ENCODE results near the gene GAS6.

GAS6 gene

DNA sequence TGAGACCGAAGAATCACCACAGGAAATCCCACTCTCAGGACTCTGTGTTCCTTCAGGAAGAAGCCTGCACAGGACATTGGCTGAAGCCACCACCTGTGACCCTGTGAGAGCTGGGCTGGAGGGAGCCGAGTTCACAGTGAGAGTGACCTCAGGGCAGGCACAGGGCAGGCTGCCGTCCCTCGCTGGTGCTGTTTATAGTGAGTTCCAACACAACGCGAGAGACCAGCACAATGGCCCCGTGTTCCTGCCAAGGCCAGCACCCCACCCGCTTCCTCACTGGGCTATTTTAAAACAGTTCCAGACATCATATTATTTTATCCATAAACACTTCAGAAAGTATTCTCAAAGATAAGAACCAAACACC, 18.4 kb upstream of the GAS6 start:
- Mint-ChIP-seq H3K27ac (no peak overlapping the region), H3K4me1 (ENCODE audit: low read depth) (peaks cover 7% of the 10 kb centered on the region), H3K36me3 (ENCODE audit: low read depth) (no peaks in the 10 kb centered on the region), H3K27me3 (peaks cover 60% of the 10 kb centered on the region), H3K4me3 (no peak overlapping the region), H3K9me3 (no peaks in the 10 kb centered on the region)
- intact Hi-C loops (cut with micrococcal nuclease), result no loop called here

DNA sequence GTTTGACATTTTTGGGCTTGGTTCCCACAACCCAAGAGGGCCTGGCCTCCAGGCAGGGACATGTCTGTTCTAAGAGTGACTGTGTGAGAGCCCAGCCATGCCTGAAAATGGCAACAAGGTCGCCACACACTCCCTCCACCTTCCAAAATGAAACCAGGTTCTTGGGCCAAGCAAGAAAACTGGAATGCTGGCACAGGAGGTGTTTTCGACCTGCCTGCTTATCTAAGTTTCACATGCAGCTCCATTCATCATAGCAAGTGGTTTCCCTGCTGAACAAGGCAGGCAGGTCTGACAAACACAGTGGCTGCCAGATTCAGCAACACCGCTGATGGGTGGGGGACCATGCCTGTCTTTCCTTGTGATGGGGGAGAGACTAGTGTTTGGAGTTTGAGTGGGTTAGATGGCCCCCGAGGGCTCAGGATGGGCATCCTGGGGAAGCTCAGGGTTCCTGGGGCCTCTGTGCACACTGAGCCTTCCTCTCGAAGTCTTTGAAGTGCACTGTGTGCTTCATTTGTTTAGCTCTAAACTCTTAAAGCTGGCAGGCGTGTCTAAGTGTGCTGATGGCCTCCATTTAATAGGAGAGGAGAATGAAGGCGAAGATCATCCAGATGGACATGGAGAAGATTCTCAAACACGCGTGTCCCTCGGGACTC, 17.9 kb upstream of the GAS6 start:
- Mint-ChIP-seq H3K36me3 (ENCODE audit: low read depth) (no peaks in the 10 kb centered on the region), H3K4me1 (ENCODE audit: low read depth) (peaks cover 12% of the 10 kb centered on the region), H3K9me3 (no peaks in the 10 kb centered on the region), H3K4me3 (no peak overlapping the region), H3K27me3 (peaks cover 62% of the 10 kb centered on the region), H3K27ac (no peak overlapping the region)
- intact Hi-C loops (cut with micrococcal nuclease), result no loop called here

GRCh38 chr13:113880651-113881611, 17.1 kb upstream of the GAS6 start:
- Mint-ChIP-seq H3K9me3 (no peaks in the 10 kb centered on the region), H3K27ac (no peak overlapping the region), H3K27me3 (peaks cover 54% of the 10 kb centered on the region), H3K36me3 (ENCODE audit: low read depth) (no peaks in the 10 kb centered on the region), H3K4me1 (ENCODE audit: low read depth) (peaks cover 14% of the 10 kb centered on the region), H3K4me3 (no peak overlapping the region)
- intact Hi-C loops (cut with micrococcal nuclease), result no loop called here

GRCh38 chr13:113879494-113880360, 15.9 kb upstream of the GAS6 start:
- intact Hi-C loops (cut with micrococcal nuclease), result no loop called here
- no peak overlapping the region for H3K4me3 Mint-ChIP-seq
- peaks cover 18% of the 10 kb centered on the region for H3K4me1 Mint-ChIP-seq (ENCODE audit: low read depth)
- peaks cover 61% of the 10 kb centered on the region for H3K27me3 Mint-ChIP-seq
- H3K27ac Mint-ChIP-seq, result no peak overlapping the region
- no peaks in the 10 kb centered on the region for H3K9me3 Mint-ChIP-seq
- no peaks in the 10 kb centered on the region for H3K36me3 Mint-ChIP-seq (ENCODE audit: low read depth)

- no peaks in the 10 kb centered on the region for H3K9me3 Mint-ChIP-seq
- H3K36me3 Mint-ChIP-seq (ENCODE audit: low read depth), result no peaks in the 10 kb centered on the region
- peaks cover 67% of the 10 kb centered on the region for H3K27me3 Mint-ChIP-seq
- no peak overlapping the region for H3K4me3 Mint-ChIP-seq
- no peak overlapping the region for H3K27ac Mint-ChIP-seq
- intact Hi-C loops (cut with micrococcal nuclease), result no loop called here
- H3K4me1 Mint-ChIP-seq (ENCODE audit: low read depth), result peaks cover 18% of the 10 kb centered on the region
These were observed 15.1 kb upstream of the GAS6 start for GRCh38 chr13:113879017-113879416.

DNA sequence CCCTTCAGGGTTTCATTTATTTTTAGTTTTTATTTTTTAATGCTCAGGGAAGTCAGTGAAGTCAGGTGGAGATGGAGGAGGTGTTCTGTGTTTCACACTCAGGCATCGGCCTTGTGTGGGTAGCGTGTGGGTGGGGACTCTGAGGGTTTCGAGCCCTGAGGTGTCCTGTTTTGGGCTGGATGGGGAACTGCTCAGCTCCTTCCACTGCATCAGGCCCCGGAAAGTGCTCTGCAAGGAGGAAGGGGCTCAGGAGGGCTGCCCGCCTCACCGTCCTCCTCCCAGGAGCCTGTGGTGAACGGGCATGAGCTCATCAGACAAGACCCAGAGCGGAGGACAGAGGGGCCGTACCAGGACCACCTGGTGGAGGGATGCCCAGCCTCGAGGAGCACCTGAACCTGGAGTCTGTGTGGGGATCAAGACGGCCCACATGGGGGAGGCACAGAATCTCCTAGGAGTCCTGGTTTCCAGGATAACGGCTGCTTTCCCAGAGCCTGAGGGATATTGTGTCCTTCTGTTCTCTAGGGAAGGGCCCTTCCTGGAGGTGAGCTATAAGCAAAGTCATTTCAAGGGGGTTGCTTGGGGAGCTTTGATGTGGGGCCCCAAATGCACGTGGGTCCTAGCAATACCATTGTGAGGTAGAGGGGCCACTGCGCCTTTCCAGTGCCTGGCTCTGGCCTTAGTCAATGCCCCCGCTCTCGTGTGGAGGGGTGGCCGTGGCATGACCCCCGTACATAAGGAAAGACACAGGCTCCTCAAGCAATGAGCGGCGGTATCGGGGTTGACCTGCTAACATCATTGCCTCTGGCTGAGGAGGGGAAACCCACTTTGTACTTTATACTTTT, 13.5 kb upstream of the GAS6 start:
- peaks cover 18% of the 10 kb centered on the region for H3K4me1 Mint-ChIP-seq (ENCODE audit: low read depth)

DNA sequence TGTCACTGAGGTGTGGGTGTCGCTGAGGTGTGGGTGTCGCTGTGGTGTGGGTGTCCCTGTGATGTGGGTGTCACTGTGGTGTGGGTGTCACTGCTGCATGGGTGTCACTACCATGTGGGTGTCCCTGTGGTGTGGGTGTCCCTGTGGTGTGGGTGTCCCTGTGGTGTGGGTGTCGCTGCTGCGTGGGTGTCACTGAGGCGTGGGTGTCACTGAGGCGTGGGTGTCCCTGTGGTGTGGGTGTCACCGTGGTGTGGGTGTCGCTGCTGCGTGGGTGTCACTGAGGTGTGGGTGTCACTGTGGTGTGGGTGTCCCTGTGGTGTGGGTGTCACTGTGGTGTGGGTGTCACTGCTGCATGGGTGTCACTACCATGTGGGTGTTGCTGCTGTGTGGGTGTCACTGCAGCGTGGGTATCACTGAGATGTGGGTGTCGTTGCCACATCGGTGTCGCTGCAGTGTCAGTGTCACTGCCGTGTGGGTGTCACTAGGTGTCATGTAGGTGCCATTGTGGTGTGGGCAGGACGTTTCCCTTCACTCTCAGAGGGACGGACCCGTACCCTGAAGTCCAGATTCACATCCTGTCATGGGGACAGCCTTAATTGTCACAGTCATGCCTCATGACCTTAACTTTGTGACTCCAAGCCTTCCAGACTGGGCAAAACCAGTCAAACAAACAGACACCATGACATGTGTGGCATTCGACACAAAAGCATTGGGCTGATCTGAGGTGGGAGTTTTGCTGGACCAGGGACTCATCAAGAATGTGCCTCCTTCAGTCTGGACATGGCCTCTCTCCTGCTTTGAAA, 12.7 kb upstream of the GAS6 start:
- Mint-ChIP-seq H3K27me3 (peaks cover 71% of the 10 kb centered on the region), H3K4me3 (no peak overlapping the region), H3K9me3 (no peaks in the 10 kb centered on the region), H3K4me1 (ENCODE audit: low read depth) (peaks cover 18% of the 10 kb centered on the region), H3K36me3 (ENCODE audit: low read depth) (no peaks in the 10 kb centered on the region), H3K27ac (peak overlapping the region; percentile 50)
- intact Hi-C loops (cut with micrococcal nuclease), result no loop called here

More for the DNA sequence above, 13.5 kb upstream of the GAS6 start:
- H3K27ac Mint-ChIP-seq, result no peak overlapping the region
- no peaks in the 10 kb centered on the region for H3K36me3 Mint-ChIP-seq (ENCODE audit: low read depth)
- intact Hi-C loops (cut with micrococcal nuclease), result no loop called here
- peaks cover 72% of the 10 kb centered on the region for H3K27me3 Mint-ChIP-seq
- H3K9me3 Mint-ChIP-seq, result no peaks in the 10 kb centered on the region
- H3K4me3 Mint-ChIP-seq, result no peak overlapping the region

- no peaks in the 10 kb centered on the region for H3K9me3 Mint-ChIP-seq
- H3K36me3 Mint-ChIP-seq (ENCODE audit: low read depth), result no peaks in the 10 kb centered on the region
- H3K27ac Mint-ChIP-seq, result peak overlapping the region; percentile 50
- peaks cover 13% of the 10 kb centered on the region for H3K4me1 Mint-ChIP-seq (ENCODE audit: low read depth)
- intact Hi-C loops (cut with micrococcal nuclease), result no loop called here
- no peak overlapping the region for H3K4me3 Mint-ChIP-seq
- H3K27me3 Mint-ChIP-seq, result peaks cover 69% of the 10 kb centered on the region
These were observed 12.0 kb upstream of the GAS6 start for GRCh38 chr13:113875837-113876281.

DNA sequence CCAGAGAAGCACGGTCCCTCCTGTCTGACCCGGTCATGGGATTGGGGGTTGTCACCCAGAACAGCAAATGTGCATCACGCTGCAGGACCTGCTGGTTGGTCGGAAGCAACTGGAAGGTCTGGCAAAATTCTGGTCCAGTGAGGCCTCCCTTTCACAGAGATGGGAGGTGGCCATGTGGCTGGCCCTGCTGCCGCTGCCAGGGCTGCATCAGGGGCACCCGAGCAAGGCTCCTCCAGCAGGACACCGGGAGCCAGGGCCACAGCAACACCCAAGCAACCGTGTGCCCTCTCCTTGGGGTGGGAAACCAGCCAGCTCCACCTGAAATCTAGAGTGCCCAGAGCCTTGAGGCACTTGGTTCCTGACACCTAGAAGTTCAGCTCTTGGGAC, 11.5 kb upstream of the GAS6 start:
- Mint-ChIP-seq H3K36me3 (ENCODE audit: low read depth) (no peaks in the 10 kb centered on the region), H3K27me3 (peaks cover 66% of the 10 kb centered on the region), H3K4me1 (ENCODE audit: low read depth) (peaks cover 13% of the 10 kb centered on the region), H3K27ac (peak overlapping the region; percentile 50), H3K9me3 (no peaks in the 10 kb centered on the region), H3K4me3 (no peak overlapping the region)
- intact Hi-C loops (cut with micrococcal nuclease), result no loop called here

- no peak overlapping the region for H3K4me3 Mint-ChIP-seq
- peaks cover 63% of the 10 kb centered on the region for H3K27me3 Mint-ChIP-seq
- H3K27ac Mint-ChIP-seq, result no peak overlapping the region
- no peaks in the 10 kb centered on the region for H3K36me3 Mint-ChIP-seq (ENCODE audit: low read depth)
- intact Hi-C loops (cut with micrococcal nuclease), result no loop called here
- no peaks in the 10 kb centered on the region for H3K9me3 Mint-ChIP-seq
- H3K4me1 Mint-ChIP-seq (ENCODE audit: low read depth), result peaks cover 15% of the 10 kb centered on the region
These were observed 10.9 kb upstream of the GAS6 start for GRCh38 chr13:113874579-113875428.

DNA sequence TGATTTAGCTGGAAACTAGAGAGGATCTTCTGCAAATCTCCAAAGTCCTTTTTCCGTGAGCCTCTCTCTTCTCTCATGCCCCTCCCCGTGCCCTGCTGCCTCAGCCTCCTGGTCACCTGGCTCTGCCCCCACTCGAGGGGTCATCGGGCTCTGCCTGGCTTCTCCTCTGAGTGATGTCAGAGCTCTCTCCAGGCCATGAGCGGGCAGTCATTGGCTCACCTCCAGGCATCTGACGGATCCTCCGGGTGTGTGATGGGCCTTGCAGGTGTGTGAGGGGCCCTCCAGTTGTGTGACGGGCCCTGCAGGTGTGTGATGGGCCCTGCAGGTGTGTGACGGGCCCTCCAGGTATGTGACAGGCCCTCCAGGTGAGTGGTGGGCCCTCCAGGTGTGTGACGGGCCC, 10.3 kb upstream of the GAS6 start:
- Mint-ChIP-seq H3K4me3 (no peak overlapping the region), H3K36me3 (ENCODE audit: low read depth) (no peaks in the 10 kb centered on the region), H3K4me1 (ENCODE audit: low read depth) (peaks cover 20% of the 10 kb centered on the region), H3K27ac (no peak overlapping the region), H3K27me3 (peaks cover 59% of the 10 kb centered on the region), H3K9me3 (no peaks in the 10 kb centered on the region)
- intact Hi-C loops (cut with micrococcal nuclease), result no loop called here

DNA sequence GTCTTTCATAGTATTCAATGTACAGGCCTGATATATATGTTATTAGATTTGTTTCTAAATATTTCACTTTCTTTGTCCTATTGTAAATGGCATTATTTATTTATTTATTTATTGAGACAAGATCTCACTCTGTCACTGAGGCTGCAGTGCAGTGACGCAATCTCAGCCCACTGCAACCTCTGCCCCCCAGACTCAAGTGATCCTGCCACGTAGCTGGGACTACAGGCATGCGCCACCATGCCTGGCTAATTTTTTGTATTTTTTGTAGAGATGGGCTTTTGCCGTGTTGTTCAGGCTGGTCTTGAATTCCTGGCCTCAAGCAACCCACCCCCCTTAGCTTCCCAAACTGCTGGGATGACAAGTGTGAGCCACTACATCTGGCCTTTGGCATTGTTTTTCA, 5.4 kb upstream of the GAS6 start:
- H3K4me3 Mint-ChIP-seq, result no peak overlapping the region
- peaks cover 23% of the 10 kb centered on the region for H3K4me1 Mint-ChIP-seq (ENCODE audit: low read depth)
- no peaks in the 10 kb centered on the region for H3K9me3 Mint-ChIP-seq
- H3K27me3 Mint-ChIP-seq, result peaks cover 60% of the 10 kb centered on the region
- no peak overlapping the region for H3K27ac Mint-ChIP-seq
- no peaks in the 10 kb centered on the region for H3K36me3 Mint-ChIP-seq (ENCODE audit: low read depth)
- intact Hi-C loops (cut with micrococcal nuclease), result loop anchor here (10.0 kb wide), 1 partner anchor 66 kb away; no protein-coding TSS in a partner anchor
